Ovary (tissue), 3 donors: ENCODE measurements around the gene TCERG1L.

Experiments
- POLR2A ChIP-seq: fragments of 450-650 bp; IDR thresholded peaks from one replicate; pipeline ENCODE4 v1.6.1; 2017; ENCODE audit warnings: antibody characterized with exemption, mild to moderate bottlenecking, moderate library complexity
- TF ChIP-seq, protein P1 (sequence below), 3 donors: fragments of 450-650 bp in 2 of 3; fragments of 200-600 bp in 1 of 3; IDR thresholded peaks; one replicate each; pipeline versions ENCODE4 v1.5.1 to v1.8.0; 2016 to 2022; ENCODE audit warnings: antibody characterized with exemption in 3 of 3, mild to moderate bottlenecking in 1 of 3
- donor health status: DM: no; HTN: no; CAD: no.

DNA sequence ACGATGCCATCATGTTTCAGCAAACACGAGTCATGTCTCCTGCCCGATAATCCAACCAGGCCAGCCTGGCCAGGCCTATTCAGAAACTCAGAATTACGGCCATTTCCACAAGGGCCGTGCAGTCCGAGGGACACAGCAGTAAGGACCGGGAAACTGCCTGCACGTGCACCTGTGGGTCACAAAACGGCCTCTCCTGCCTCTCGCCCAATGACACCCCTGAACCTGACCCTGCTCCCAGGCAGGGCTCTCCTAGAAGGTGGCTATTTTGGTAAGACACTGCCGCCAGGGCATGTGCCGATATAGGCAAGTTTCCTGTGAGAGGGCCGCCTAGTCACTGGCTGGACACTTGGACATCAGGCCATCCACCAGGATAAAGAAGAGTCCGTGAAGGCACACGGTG is 196.7 kb downstream of the TCERG1L start:
- TF ChIP-seq POLR2A = no peak
- TF ChIP-seq, protein P1, sequence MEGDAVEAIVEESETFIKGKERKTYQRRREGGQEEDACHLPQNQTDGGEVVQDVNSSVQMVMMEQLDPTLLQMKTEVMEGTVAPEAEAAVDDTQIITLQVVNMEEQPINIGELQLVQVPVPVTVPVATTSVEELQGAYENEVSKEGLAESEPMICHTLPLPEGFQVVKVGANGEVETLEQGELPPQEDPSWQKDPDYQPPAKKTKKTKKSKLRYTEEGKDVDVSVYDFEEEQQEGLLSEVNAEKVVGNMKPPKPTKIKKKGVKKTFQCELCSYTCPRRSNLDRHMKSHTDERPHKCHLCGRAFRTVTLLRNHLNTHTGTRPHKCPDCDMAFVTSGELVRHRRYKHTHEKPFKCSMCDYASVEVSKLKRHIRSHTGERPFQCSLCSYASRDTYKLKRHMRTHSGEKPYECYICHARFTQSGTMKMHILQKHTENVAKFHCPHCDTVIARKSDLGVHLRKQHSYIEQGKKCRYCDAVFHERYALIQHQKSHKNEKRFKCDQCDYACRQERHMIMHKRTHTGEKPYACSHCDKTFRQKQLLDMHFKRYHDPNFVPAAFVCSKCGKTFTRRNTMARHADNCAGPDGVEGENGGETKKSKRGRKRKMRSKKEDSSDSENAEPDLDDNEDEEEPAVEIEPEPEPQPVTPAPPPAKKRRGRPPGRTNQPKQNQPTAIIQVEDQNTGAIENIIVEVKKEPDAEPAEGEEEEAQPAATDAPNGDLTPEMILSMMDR (IDR thresholded peaks at IDR 0.05) = no peak
